HCT116 (cell line): Measurements from ENCODE around the gene GNB1L. TPM values are rescaled to one million over a fixed set of nuclear protein-coding genes. Genes with fewer than 3 reads are reported as not detected.

Source experiments
- ATAC-seq: fragments of 200-7000 bp; cut with Tn5 transposase; 2 replicates; pipeline ENCODE4 v1.9.1; 2020; ENCODE audit warnings: mild to moderate bottlenecking, moderate library complexity
- BruUV-seq: library from RNA; stranded (reverse); fragments of 400-500 nt; replicated peaks from 2 replicates; lab custom pipeline; 2021; lab: Mats Ljungman, UMichigan
- CTCF ChIA-PET: fragments of 300-600 bp; sonication (Branson Sonifier 250); formaldehyde crosslinking; loops from one replicate; lab custom pipeline; 2021; ENCODE audit warnings: antibody characterized with exemption; lab: Charles Lee
- POLR2A ChIA-PET: fragments of 300-600, 350-600 bp; sonication (Branson Sonifier 250); formaldehyde crosslinking; loops from one replicate; lab custom pipeline; 2021; ENCODE audit warnings: antibody characterized with exemption; lab: Charles Lee
- RAD21 ChIA-PET, 2 experiments: fragments of 300-600 bp; sonication (Branson Sonifier 250); formaldehyde crosslinking; loops; one replicate each; lab custom pipeline; 2023; ENCODE audit warnings: low total read pairs in 2 of 2; ENCODE audit not compliant: uncharacterized antibody in 2 of 2, unreplicated experiment in 2 of 2, low non-redundant PET in 1 of 2; lab: Charles Lee
- DNase-seq: peaks from one replicate; pipeline ENCODE4 v3.0.0-alpha.2; 2010; ENCODE audit warnings: low read depth, low spot score
- H2AFZ ChIP-seq: fragments of 200-600 bp; shearing (Covaris generic), sonication (generic); 2 replicates; pipeline ENCODE4 v1.6.1; 2017; ENCODE audit warnings: low read depth, mixed run types, mixed read lengths, antibody characterized with exemption, low read length; ENCODE audit not compliant: poor library complexity, severe bottlenecking
- H3K27ac ChIP-seq: 2 replicates; pipeline ENCODE4 v1.5.1; 2012; ENCODE audit warnings: low read depth, low read length
- H3K27me3 ChIP-seq: fragments of 200-600 bp; sonication (generic); 2 replicates; pipeline ENCODE4 v1.6.1; 2016; ENCODE audit warnings: mixed run types, low read length, mixed read lengths; ENCODE audit not compliant: insufficient read depth
- H3K36me3 ChIP-seq, 2 experiments: fragments of 200-500 bp in 1 of 2; fragments of 200-600 bp in 1 of 2; sonication (Bioruptor generic) in 1 of 2; sonication (generic) in 1 of 2; 2 replicates each; pipeline versions ENCODE4 v1.5.1 to v1.6.1; 2014 to 2016; ENCODE audit warnings: low read length in 2 of 2, inconsistent platforms in 1 of 2, mixed read lengths in 1 of 2, mixed run types in 1 of 2; ENCODE audit not compliant: insufficient read depth in 2 of 2, control insufficient read depth in 1 of 2
- H3K4me1 ChIP-seq, 2 experiments: fragments of 200-600 bp in 1 of 2; sonication (generic) in 1 of 2; 2 replicates each; pipeline versions ENCODE4 v1.5.1 to v1.6.1; 2012 to 2017; ENCODE audit warnings: low read length in 2 of 2, inconsistent platforms in 1 of 2, mild to moderate bottlenecking in 1 of 2, mixed read lengths in 1 of 2, mixed run types in 1 of 2, moderate library complexity in 1 of 2; ENCODE audit not compliant: insufficient read depth in 2 of 2, control insufficient read depth in 1 of 2
- H3K4me2 ChIP-seq: fragments of 200-600 bp; sonication (generic); 2 replicates; pipeline ENCODE4 v1.6.1; 2017; ENCODE audit warnings: mixed run types, low read length, mixed read lengths
- H3K4me3 ChIP-seq, 2 experiments: fragments of 200-600 bp in 1 of 2; sonication (generic) in 1 of 2; replicated peaks in 1 of 2; 2 replicates each; pipeline ENCODE4 v1.5.1; 2011 to 2016; ENCODE audit warnings: low read length in 2 of 2, control low read depth in 1 of 2, low read depth in 1 of 2, mild to moderate bottlenecking in 1 of 2, mixed read lengths in 1 of 2, mixed run types in 1 of 2
- H3K79me2 ChIP-seq: fragments of 200-600 bp; sonication (generic); 2 replicates; pipeline ENCODE4 v1.6.1; 2017; ENCODE audit warnings: mild to moderate bottlenecking, mixed run types, low read length, moderate library complexity, mixed read lengths; ENCODE audit not compliant: insufficient read depth
- H3K9ac ChIP-seq: fragments of 200-600 bp; sonication (generic); 2 replicates; pipeline ENCODE4 v1.6.1; 2016; ENCODE audit warnings: low read length, mixed read lengths
- H3K9me2 ChIP-seq: fragments of 200-600 bp; sonication (generic), shearing (Covaris generic); 2 replicates; pipeline ENCODE4 v1.6.1; 2017; ENCODE audit warnings: mixed run types, mild to moderate bottlenecking, moderate library complexity; ENCODE audit not compliant: insufficient read depth
- H3K9me3 ChIP-seq, 2 experiments: fragments of 200-500 bp in 1 of 2; fragments of 200-600 bp in 1 of 2; sonication (Bioruptor generic) in 1 of 2; sonication (generic) in 1 of 2; 2 replicates each; pipeline ENCODE4 v1.6.1; 2014 to 2017; ENCODE audit warnings: low read length in 2 of 2, mixed read lengths in 2 of 2, inconsistent platforms in 1 of 2, low read depth in 1 of 2, mild to moderate bottlenecking in 1 of 2, mixed run types in 1 of 2, moderate library complexity in 1 of 2; ENCODE audit not compliant: control insufficient read depth in 1 of 2, insufficient read depth in 1 of 2
- H4K20me1 ChIP-seq: fragments of 200-600 bp; sonication (generic), shearing (Covaris generic); 2 replicates; pipeline ENCODE4 v1.6.1; 2017; ENCODE audit warnings: mixed run types, mild to moderate bottlenecking, moderate library complexity; ENCODE audit not compliant: insufficient read depth
- ATF3 ChIP-seq: IDR thresholded peaks from 2 replicates; pipeline ENCODE4 v1.6.1; 2012
- CTCF ChIP-seq, 3 experiments: fragments of 200-600 bp in 1 of 3; sonication (generic) in 1 of 3; IDR thresholded peaks in 2 of 3; conservative IDR thresholded peaks in 1 of 3; 2 replicates each; pipeline ENCODE4 v1.5.1; 2012 to 2017; ENCODE audit warnings: low read depth in 2 of 3, low read length in 2 of 3, antibody characterized with exemption in 1 of 3, borderline replicate concordance in 1 of 3, control low read depth in 1 of 3, mild to moderate bottlenecking in 1 of 3, mixed read lengths in 1 of 3, mixed run types in 1 of 3, moderate library complexity in 1 of 3; ENCODE audit not compliant: insufficient read depth in 1 of 3
- EGR1 ChIP-seq: IDR thresholded peaks from 2 replicates; pipeline ENCODE4 v1.6.1; 2012; ENCODE audit warnings: low read depth
- ELF1 ChIP-seq: IDR thresholded peaks from 2 replicates; pipeline ENCODE4 v1.6.1; 2012; ENCODE audit warnings: low read depth, borderline replicate concordance
- EZH2 ChIP-seq: fragments of 200-600 bp; sonication (generic); IDR thresholded peaks from 2 replicates; pipeline ENCODE4 v1.6.1; 2017; ENCODE audit warnings: antibody characterized with exemption, mixed run types
- FOSL1 ChIP-seq: IDR thresholded peaks from 2 replicates; pipeline ENCODE4 v1.6.1; 2012; ENCODE audit warnings: low read depth
- JUND ChIP-seq: IDR thresholded peaks from 2 replicates; pipeline ENCODE4 v1.6.1; 2012
- RAD21 ChIP-seq: IDR thresholded peaks from 2 replicates; pipeline ENCODE4 v1.6.1; 2012; ENCODE audit warnings: low read depth, mild to moderate bottlenecking
- SIN3A ChIP-seq: IDR thresholded peaks from 2 replicates; pipeline ENCODE4 v1.6.1; 2012; ENCODE audit warnings: low read depth
- ZFX ChIP-seq: fragments of 450-650 bp; IDR thresholded peaks from 2 replicates; pipeline ENCODE4 v1.6.1; 2017
- intact Hi-C: fragments of 100-400 bp; cut with micrococcal nuclease; formaldehyde crosslinking; loops from 2 replicates; pipeline ENCODE4 v1.10.0; 2022
- total RNA-seq: library from RNA; stranded (reverse); gene quantifications from one replicate; pipeline ENCODE4 v1.2.1, GENCODE V29; 2021; ENCODE audit not compliant: unreplicated experiment

The GNB1L gene
- total RNA-seq, 1 experiment from 2014 or later, result 12.1 TPM

GRCh38 chr22:19808873-19809478 lies 45.7 kb downstream of the GNB1L start (continued):
- TF ChIP-seq RAD21, result no peak
- TF ChIP-seq, all 23 proteins: peak for 0

GRCh38 chr22:19807914-19808872 lies 46.5 kb downstream of the GNB1L start:
- Histone ChIP-seq H3K79me2 (no peaks in the 10 kb centered on the region), H3K4me2 (no peak overlapping the region), H3K4me3 (no peak overlapping the region), H3K27me3 (no peaks in the 10 kb centered on the region), H3K36me3 (no peaks in the 10 kb centered on the region), H3K9me2 (no peaks in the 10 kb centered on the region), H3K4me1 (peaks cover 16 to 20% of the 10 kb centered on the region in 2 experiments), H3K9ac (no peak overlapping the region), H3K27ac (no peak overlapping the region), H3K9me3 (no peaks in the 10 kb centered on the region), H4K20me1 (no peaks in the 10 kb centered on the region), H2AFZ (no peak overlapping the region)
- TF ChIP-seq SIN3A (no peak), ZFX (no peak), EGR1 (no peak), ELF1 (no peak), CTCF (IDR thresholded peaks at IDR 0.05 in 2 of 3, conservative IDR thresholded peaks at IDR 0.05 in 1 of 3; ENCODE audit: borderline replicate concordance in 1 of 3, insufficient read depth in 1 of 3, low read depth in 2 of 3, low read length in 2 of 3) (no peak), EZH2 (no peak), JUND (no peak), RAD21 (no peak), ATF3 (no peak), FOSL1 (no peak)
- POLR2A ChIA-PET, result no interaction called here
- DNase-seq (no peak), ATAC-seq (no peak)
- no TSS peak for BruUV-seq
- intact Hi-C loops, result no loop called here
- RAD21 ChIA-PET, result interaction anchor here in 1 of 2 experiments (1.2 kb wide), 1 partner anchor 78 kb away, joined by 13 read pairs; no protein-coding TSS in a partner anchor
- CTCF ChIA-PET, result no interaction called here
